Parathyroid adenoma (tissue), 2 donors: Measurements from ENCODE around the gene FDX2.

Experiments
- H2AFZ ChIP-seq: fragments of 300-600 bp; sonication (generic); one replicate; pipeline ENCODE4 v1.7.0; 2017; ENCODE audit warnings: antibody characterized with exemption, mild to moderate bottlenecking
- H3K27ac ChIP-seq: fragments of 300-600 bp; sonication (generic); one replicate; pipeline ENCODE4 v1.7.0; 2017
- H3K27me3 ChIP-seq: fragments of 300-600 bp; sonication (generic); one replicate; pipeline ENCODE4 v1.7.0; 2017; ENCODE audit warnings: low read length; ENCODE audit not compliant: control insufficient read depth, insufficient read depth
- H3K36me3 ChIP-seq: fragments of 300-600 bp; sonication (generic); one replicate; pipeline ENCODE4 v1.7.0; 2017; ENCODE audit warnings: low read length; ENCODE audit not compliant: control insufficient read depth, insufficient read depth
- H3K4me1 ChIP-seq: fragments of 300-600 bp; sonication (generic); one replicate; pipeline ENCODE4 v1.7.0; 2017; ENCODE audit warnings: control low read depth
- H3K4me2 ChIP-seq: fragments of 300-600 bp; sonication (generic); one replicate; pipeline ENCODE4 v1.7.0; 2017; ENCODE audit warnings: low read length
- H3K4me3 ChIP-seq: fragments of 300-600 bp; sonication (generic); one replicate; pipeline ENCODE4 v1.7.0; 2017; ENCODE audit warnings: low read depth, low read length
- H3K79me2 ChIP-seq: fragments of 300-600 bp; sonication (generic); one replicate; pipeline ENCODE4 v1.7.0; 2017; ENCODE audit warnings: control low read depth
- H3K9ac ChIP-seq: fragments of 300-600 bp; sonication (generic); one replicate; pipeline ENCODE4 v1.7.0; 2017; ENCODE audit warnings: mild to moderate bottlenecking
- H3K9me3 ChIP-seq: fragments of 300-600 bp; sonication (generic); one replicate; pipeline ENCODE4 v1.7.0; 2017; ENCODE audit warnings: low read length; ENCODE audit not compliant: control insufficient read depth
- TF ChIP-seq, protein P1 (sequence below): fragments of 300-600 bp; sonication (generic); IDR thresholded peaks from one replicate; pipeline ENCODE4 v1.7.0; 2017; ENCODE audit warnings: antibody characterized with exemption, mild to moderate bottlenecking
- donor health status: primary hyperparathyroidism.

Gene FDX2

DNA sequence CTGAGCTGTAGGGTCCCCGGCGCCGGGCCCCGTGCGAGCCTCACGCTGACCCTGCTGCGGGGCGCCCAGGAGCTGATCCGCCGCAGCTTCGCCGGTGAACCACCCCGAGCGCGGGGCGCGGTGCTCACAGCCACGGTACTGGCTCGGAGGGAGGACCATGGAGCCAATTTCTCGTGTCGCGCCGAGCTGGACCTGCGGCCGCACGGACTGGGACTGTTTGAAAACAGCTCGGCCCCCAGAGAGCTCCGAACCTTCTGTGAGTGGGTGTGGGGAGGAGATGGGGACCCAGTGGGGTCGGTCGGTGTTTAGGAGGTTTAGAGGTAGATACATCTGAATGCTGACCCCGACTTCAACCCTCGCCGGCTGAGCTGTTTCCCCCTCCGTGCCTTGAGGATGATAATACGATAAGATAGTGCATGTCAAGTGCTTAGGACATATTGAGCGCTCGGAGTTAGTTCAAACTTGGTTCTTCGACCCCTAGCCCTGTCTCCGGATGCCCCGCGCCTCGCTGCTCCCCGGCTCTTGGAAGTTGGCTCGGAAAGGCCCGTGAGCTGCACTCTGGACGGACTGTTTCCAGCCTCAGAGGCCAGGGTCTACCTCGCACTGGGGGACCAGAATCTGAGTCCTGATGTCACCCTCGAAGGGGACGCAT lies 24.1 kb downstream of the FDX2 start:
- peak overlapping the region; percentile 39 for H3K4me3 ChIP-seq
- no peak overlapping the region for H3K27ac ChIP-seq
- TF ChIP-seq, protein P1, sequence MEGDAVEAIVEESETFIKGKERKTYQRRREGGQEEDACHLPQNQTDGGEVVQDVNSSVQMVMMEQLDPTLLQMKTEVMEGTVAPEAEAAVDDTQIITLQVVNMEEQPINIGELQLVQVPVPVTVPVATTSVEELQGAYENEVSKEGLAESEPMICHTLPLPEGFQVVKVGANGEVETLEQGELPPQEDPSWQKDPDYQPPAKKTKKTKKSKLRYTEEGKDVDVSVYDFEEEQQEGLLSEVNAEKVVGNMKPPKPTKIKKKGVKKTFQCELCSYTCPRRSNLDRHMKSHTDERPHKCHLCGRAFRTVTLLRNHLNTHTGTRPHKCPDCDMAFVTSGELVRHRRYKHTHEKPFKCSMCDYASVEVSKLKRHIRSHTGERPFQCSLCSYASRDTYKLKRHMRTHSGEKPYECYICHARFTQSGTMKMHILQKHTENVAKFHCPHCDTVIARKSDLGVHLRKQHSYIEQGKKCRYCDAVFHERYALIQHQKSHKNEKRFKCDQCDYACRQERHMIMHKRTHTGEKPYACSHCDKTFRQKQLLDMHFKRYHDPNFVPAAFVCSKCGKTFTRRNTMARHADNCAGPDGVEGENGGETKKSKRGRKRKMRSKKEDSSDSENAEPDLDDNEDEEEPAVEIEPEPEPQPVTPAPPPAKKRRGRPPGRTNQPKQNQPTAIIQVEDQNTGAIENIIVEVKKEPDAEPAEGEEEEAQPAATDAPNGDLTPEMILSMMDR, result no peak
- H3K9ac ChIP-seq, result no peak overlapping the region
- H3K4me2 ChIP-seq, result peak overlapping the region; percentile 73
- H3K4me1 ChIP-seq, result peaks cover 12% of the 10 kb centered on the region
- no peaks in the 10 kb centered on the region for H3K9me3 ChIP-seq
- peaks cover 11% of the 10 kb centered on the region for H3K27me3 ChIP-seq
- H3K79me2 ChIP-seq, result no peaks in the 10 kb centered on the region
- no peaks in the 10 kb centered on the region for H3K36me3 ChIP-seq
- peak overlapping the region; percentile 42 for H2AFZ ChIP-seq

DNA sequence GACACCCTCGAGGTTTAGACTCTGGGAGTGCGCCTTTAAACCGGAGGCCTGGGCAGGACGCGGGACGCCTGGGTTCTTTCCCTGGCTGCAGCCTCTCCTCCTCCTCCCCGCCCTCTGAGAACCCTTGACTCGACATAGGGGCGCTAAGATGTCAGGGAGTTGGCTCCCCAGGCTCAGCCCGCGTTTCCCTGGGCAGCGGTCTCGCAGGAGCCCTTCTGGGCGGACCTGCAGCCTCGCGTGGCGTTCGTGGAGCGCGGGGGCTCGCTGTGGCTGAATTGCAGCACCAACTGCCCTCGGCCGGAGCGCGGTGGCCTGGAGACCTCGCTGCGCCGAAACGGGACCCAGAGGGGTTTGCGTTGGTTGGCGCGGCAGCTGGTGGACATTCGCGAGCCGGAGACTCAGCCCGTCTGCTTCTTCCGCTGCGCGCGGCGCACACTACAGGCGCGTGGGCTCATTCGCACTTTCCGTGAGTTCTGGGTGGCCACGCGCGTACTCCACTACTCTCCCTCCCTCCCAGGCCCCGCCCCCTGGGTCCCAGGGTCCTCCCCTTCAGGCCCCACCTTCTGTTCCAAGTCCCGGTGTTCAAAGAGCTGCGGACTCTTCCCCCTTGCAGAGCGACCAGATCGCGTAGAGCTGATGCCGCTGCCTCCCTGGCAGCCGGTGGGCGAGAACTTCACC lies 24.8 kb downstream of the FDX2 start:
- Histone ChIP-seq H3K36me3 (no peaks in the 10 kb centered on the region), H3K4me3 (peak overlapping the region; percentile 39), H3K9me3 (no peaks in the 10 kb centered on the region), H3K4me2 (peak overlapping the region; percentile 73), H3K27ac (no peak overlapping the region), H3K79me2 (no peaks in the 10 kb centered on the region), H3K9ac (no peak overlapping the region), H3K27me3 (peaks cover 11% of the 10 kb centered on the region), H2AFZ (peak overlapping the region; percentile 42), H3K4me1 (peaks cover 12% of the 10 kb centered on the region)
- TF ChIP-seq, protein P1, result no peak

DNA sequence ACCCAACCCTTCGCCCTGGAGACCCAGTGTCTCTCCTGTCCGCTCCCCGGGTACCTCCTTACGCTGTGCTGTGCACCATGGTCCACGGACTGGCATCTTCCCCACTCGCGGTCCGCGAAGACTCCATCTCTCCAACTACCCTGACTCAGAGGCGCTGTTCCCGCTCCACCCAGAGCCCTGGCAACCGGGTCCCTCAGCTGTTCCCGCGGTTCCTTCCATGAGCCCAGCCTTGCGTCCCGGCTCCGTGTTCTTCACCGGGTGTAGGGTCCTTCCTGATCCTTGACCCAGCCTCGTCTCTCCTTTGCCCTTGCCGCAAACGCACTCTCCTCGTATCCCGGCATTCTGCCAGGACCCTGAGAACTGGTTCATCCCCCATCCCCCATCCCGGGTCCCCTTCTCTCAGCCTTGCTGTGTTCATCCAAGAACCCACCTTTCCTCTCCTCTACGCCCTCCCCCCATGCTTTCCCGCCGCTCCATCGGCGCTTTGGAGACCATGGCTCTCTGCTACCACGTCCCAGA lies 25.4 kb downstream of the FDX2 start:
- peaks cover 11% of the 10 kb centered on the region for H3K27me3 ChIP-seq
- H3K4me3 ChIP-seq, result peak overlapping the region; percentile 39
- no peaks in the 10 kb centered on the region for H3K36me3 ChIP-seq
- no peak overlapping the region for H3K27ac ChIP-seq
- no peak overlapping the region for H2AFZ ChIP-seq
- no peak overlapping the region for H3K9ac ChIP-seq
- no peaks in the 10 kb centered on the region for H3K9me3 ChIP-seq
- TF ChIP-seq, protein P1, result no peak
- H3K4me2 ChIP-seq, result peak overlapping the region; percentile 73
- H3K4me1 ChIP-seq, result peaks cover 8% of the 10 kb centered on the region
- no peaks in the 10 kb centered on the region for H3K79me2 ChIP-seq

DNA sequence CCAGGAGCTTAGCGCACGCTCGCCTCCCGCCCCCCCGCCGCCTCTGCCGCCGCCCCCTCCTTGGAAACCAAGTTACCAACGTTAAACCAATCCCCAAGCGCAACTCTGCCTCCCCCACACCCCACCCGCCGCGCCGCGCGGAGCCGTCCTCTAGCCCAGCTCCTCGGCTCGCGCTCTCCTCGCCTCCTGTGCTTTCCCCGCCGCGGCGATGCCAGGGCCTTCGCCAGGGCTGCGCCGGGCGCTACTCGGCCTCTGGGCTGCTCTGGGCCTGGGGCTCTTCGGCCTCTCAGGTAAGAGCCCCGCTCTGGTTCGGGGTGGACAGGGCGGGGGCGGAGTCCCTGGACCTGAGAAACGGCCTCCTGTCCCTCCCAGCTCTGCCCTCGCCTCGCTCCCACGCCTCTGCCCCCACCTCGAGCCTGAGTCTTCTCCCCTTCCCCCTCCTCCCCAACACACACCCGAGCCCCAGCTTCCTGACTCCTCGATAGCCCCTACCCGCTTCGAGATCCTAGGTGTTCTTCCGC lies 25.9 kb downstream of the FDX2 start, which contains the start of gene ICAM5:
TSS of gene ICAM5 (plus strand) at position 117 of the 521 bp plus-strand sequence. CDS start at position 209, 92 bp downstream.
- H3K27ac ChIP-seq, result no peak within 1 kb of the TSS
- H3K9me3 ChIP-seq, result no peaks in the 10 kb centered on the region
- H3K4me1 ChIP-seq, result peaks cover 6% of the 10 kb centered on the region
- H3K79me2 ChIP-seq, result no peaks in the 10 kb centered on the region
- peak within 1 kb of the TSS; percentile 73 for H3K4me2 ChIP-seq
- H3K27me3 ChIP-seq, result peaks cover 11% of the 10 kb centered on the region
- TF ChIP-seq, protein P1, result no peak
- peak within 1 kb of the TSS; percentile 50 for H2AFZ ChIP-seq
- H3K4me3 ChIP-seq, result peak within 1 kb of the TSS; percentile 39
- H3K36me3 ChIP-seq, result no peaks in the 10 kb centered on the region
- no peak within 1 kb of the TSS for H3K9ac ChIP-seq
